GM15510 (cell line): ENCODE results near the gene METTL13.
A peak's percentile ranks its signal among the peaks of the same experiment; 100 is the strongest.

Experiments used
- POLR2A ChIP-seq: IDR thresholded peaks from 3 replicates; pipeline ENCODE4 v1.6.1; 2011; ENCODE audit warnings: borderline replicate concordance; ENCODE audit not compliant: insufficient read length; ENCODE audit errors: extremely low read depth

Gene METTL13

GRCh38 chr1:171781176-171781875, at the start of gene METTL13:
TSS of gene METTL13 (plus strand) at chr1:171781660. CDS start at chr1:171781968, 308 bp downstream.
- peak; percentile 76 for TF ChIP-seq POLR2A

- no peak for TF ChIP-seq POLR2A
These were observed 45.3 kb upstream of the METTL13 start for GRCh38 chr1:171736196-171736595.

GRCh38 chr1:171738911-171739310, 42.5 kb upstream of the METTL13 start:
- no peak for TF ChIP-seq POLR2A

GRCh38 chr1:171739656-171740055, 41.8 kb upstream of the METTL13 start:
- TF ChIP-seq POLR2A, result no peak

- TF ChIP-seq POLR2A, result no peak
These were observed 41.0 kb upstream of the METTL13 start for GRCh38 chr1:171740356-171740863.

- no peak for TF ChIP-seq POLR2A
These were observed 40.2 kb upstream of the METTL13 start for GRCh38 chr1:171740987-171741871.

GRCh38 chr1:171741872-171742576, 39.4 kb upstream of the METTL13 start, which contains the start of gene VAMP4:
TSS of gene VAMP4 (minus strand) at chr1:171742065. CDS start at chr1:171738414, 3,651 bp downstream.
- TF ChIP-seq POLR2A, result peak; percentile 78

GRCh38 chr1:171742577-171742922, 38.9 kb upstream of the METTL13 start:
- TF ChIP-seq POLR2A, result no peak

- no peak for TF ChIP-seq POLR2A
These were observed 38.2 kb upstream of the METTL13 start for GRCh38 chr1:171743081-171743870.

- TF ChIP-seq POLR2A, result no peak
These were observed 36.5 kb upstream of the METTL13 start for GRCh38 chr1:171744986-171745385.

GRCh38 chr1:171748651-171749050, 32.8 kb upstream of the METTL13 start:
- no peak for TF ChIP-seq POLR2A

GRCh38 chr1:171751221-171751620, 30.2 kb upstream of the METTL13 start:
- no peak for TF ChIP-seq POLR2A

- TF ChIP-seq POLR2A, result no peak
These were observed 28.3 kb upstream of the METTL13 start for GRCh38 chr1:171753182-171753581.
